GM06990 (cell line): ENCODE data around the gene RPGR.

Experiments
- DNase-seq: peaks from one replicate; pipeline ENCODE4 v3.0.0-alpha.2; 2011; ENCODE audit not compliant: insufficient read length; ENCODE audit errors: extremely low read depth
- H3K27me3 ChIP-seq: replicated peaks from 2 replicates; pipeline ENCODE4 v1.6.0; 2011; ENCODE audit warnings: low read length; ENCODE audit not compliant: control insufficient read depth, insufficient read depth
- H3K36me3 ChIP-seq: 2 replicates; pipeline ENCODE4 v1.5.1; 2011; ENCODE audit warnings: low read length; ENCODE audit not compliant: control insufficient read depth, insufficient read depth
- H3K4me3 ChIP-seq: replicated peaks from 2 replicates; pipeline ENCODE4 v1.5.1; 2011; ENCODE audit warnings: low read depth, mild to moderate bottlenecking, control low read depth, low read length
- CTCF ChIP-seq: IDR thresholded peaks from 2 replicates; pipeline ENCODE4 v1.5.1; 2011; ENCODE audit warnings: low read length, control low read depth, mild to moderate bottlenecking, inconsistent platforms; ENCODE audit not compliant: insufficient read depth, poor library complexity, severe bottlenecking

The RPGR gene

GRCh38 chrX:38368774-38369173 lies 41.5 kb upstream of the RPGR start:
- no peak for TF ChIP-seq CTCF
- Histone ChIP-seq H3K27me3 (no peaks in the 10 kb centered on the region), H3K36me3 (no peaks in the 10 kb centered on the region), H3K4me3 (no peak overlapping the region)
- DNase-seq, result no peak

GRCh38 chrX:38365954-38366353 lies 38.6 kb upstream of the RPGR start:
- Histone ChIP-seq H3K4me3 (no peak overlapping the region), H3K36me3 (no peaks in the 10 kb centered on the region), H3K27me3 (no peaks in the 10 kb centered on the region)
- TF ChIP-seq CTCF, result no peak
- DNase-seq, result no peak

GRCh38 chrX:38363046-38363445 lies 35.7 kb upstream of the RPGR start:
- Histone ChIP-seq H3K36me3 (no peaks in the 10 kb centered on the region), H3K4me3 (no peak overlapping the region), H3K27me3 (no peaks in the 10 kb centered on the region)
- DNase-seq, result no peak
- TF ChIP-seq CTCF, result no peak

- H3K36me3 ChIP-seq, result no peaks in the 10 kb centered on the region
- no peak for TF ChIP-seq CTCF
- H3K27me3 ChIP-seq, result no peaks in the 10 kb centered on the region
- DNase-seq, result no peak
- no peak overlapping the region for H3K4me3 ChIP-seq
Observed at GRCh38 chrX:38357747-38358673, 30.7 kb upstream of the RPGR start.

GRCh38 chrX:38356401-38356800 lies 29.1 kb upstream of the RPGR start:
- DNase-seq, result no peak
- Histone ChIP-seq H3K36me3 (no peaks in the 10 kb centered on the region), H3K27me3 (no peaks in the 10 kb centered on the region), H3K4me3 (no peak overlapping the region)
- TF ChIP-seq CTCF, result no peak
